PC-3 (cell line): ENCODE data around the gene RNF130. TPM values are rescaled to one million over a fixed set of nuclear protein-coding genes. Genes with fewer than 3 reads are reported as not detected.

Experiments
- ATAC-seq: fragments of 200-7000 bp; cut with Tn5 transposase; 2 replicates; pipeline ENCODE4 v1.9.1; 2020; ENCODE audit warnings: mild to moderate bottlenecking, moderate library complexity
- BruUV-seq: library from RNA; stranded (reverse); fragments of 400-500 nt; replicated peaks from 2 replicates; lab custom pipeline; 2021; lab: Mats Ljungman, UMichigan
- CTCF ChIA-PET: fragments of 300-600 bp; sonication (Branson Sonifier 250); formaldehyde crosslinking; loops from one replicate; lab custom pipeline; 2022; ENCODE audit warnings: antibody characterized with exemption; lab: Charles Lee
- POLR2A ChIA-PET: fragments of 300-600 bp; sonication (Branson Sonifier 250); formaldehyde crosslinking; loops from one replicate; lab custom pipeline; 2022; ENCODE audit warnings: antibody characterized with exemption; ENCODE audit not compliant: unreplicated experiment; lab: Charles Lee
- DNase-seq: peaks from one replicate; pipeline ENCODE4 v3.0.0-alpha.2; 2015
- H2AFZ ChIP-seq: fragments of 300-600 bp; sonication (generic); 2 replicates; pipeline ENCODE4 v1.6.0; 2016; ENCODE audit warnings: antibody characterized with exemption, low read length
- H3F3A ChIP-seq: fragments of 300-600 bp; sonication (generic); one replicate; pipeline ENCODE4 v1.6.0; 2017; ENCODE audit warnings: antibody characterized with exemption, low read length, control low read depth, mild to moderate bottlenecking; ENCODE audit not compliant: unreplicated experiment
- H3K27ac ChIP-seq: fragments of 300-600 bp; sonication (generic); 2 replicates; pipeline ENCODE4 v1.5.1; 2016; ENCODE audit warnings: mild to moderate bottlenecking, low read length
- H3K27me3 ChIP-seq: fragments of 300-600 bp; sonication (generic); 2 replicates; pipeline ENCODE4 v1.6.1; 2016; ENCODE audit warnings: low read length, mixed read lengths
- H3K36me3 ChIP-seq: fragments of 300-600 bp; sonication (generic); 2 replicates; pipeline ENCODE4 v1.6.1; 2016; ENCODE audit warnings: low read depth, mixed run types, low read length, mixed read lengths
- H3K4me1 ChIP-seq: fragments of 300-600 bp; sonication (generic); 2 replicates; pipeline ENCODE4 v1.5.1; 2016; ENCODE audit warnings: low read length; ENCODE audit not compliant: insufficient read depth
- H3K4me2 ChIP-seq: fragments of 300-600 bp; sonication (generic); 2 replicates; pipeline ENCODE4 v1.6.0; 2016; ENCODE audit warnings: low read length
- H3K4me3 ChIP-seq: fragments of 300-600 bp; sonication (generic); 2 replicates; pipeline ENCODE4 v1.5.1; 2016; ENCODE audit warnings: mild to moderate bottlenecking, low read length, mixed read lengths
- H3K79me2 ChIP-seq: fragments of 300-600 bp; sonication (generic); 2 replicates; pipeline ENCODE4 v1.6.1; 2017; ENCODE audit warnings: low read length, mixed read lengths
- H3K9ac ChIP-seq: fragments of 300-600 bp; sonication (generic); 2 replicates; pipeline ENCODE4 v1.6.0; 2016; ENCODE audit warnings: mild to moderate bottlenecking, low read length
- H3K9me2 ChIP-seq: fragments of 300-600 bp; sonication (generic); replicated peaks from 2 replicates; pipeline ENCODE4 v1.6.1; 2016; ENCODE audit warnings: mixed run types, low read length, mixed read lengths
- H3K9me3 ChIP-seq: fragments of 300-600 bp; sonication (generic); 2 replicates; pipeline ENCODE4 v1.6.1; 2016; ENCODE audit warnings: low read length, mixed read lengths
- H4K20me1 ChIP-seq: fragments of 300-600 bp; sonication (generic); 2 replicates; pipeline ENCODE4 v1.6.1; 2016; ENCODE audit warnings: low read length, mixed read lengths
- EZH2 ChIP-seq: fragments of 300-600 bp; sonication (generic); IDR thresholded peaks from one replicate; pipeline ENCODE4 v1.6.1; 2017; ENCODE audit warnings: antibody characterized with exemption, mild to moderate bottlenecking, low read length; ENCODE audit not compliant: unreplicated experiment
- EZH2phosphoT487 ChIP-seq: fragments of 300-600 bp; sonication (generic); IDR thresholded peaks from 2 replicates; pipeline ENCODE4 v1.6.1; 2018; ENCODE audit warnings: mild to moderate bottlenecking, antibody characterized with exemption, low read length, borderline replicate concordance
- intact Hi-C: fragments of 100-400 bp; cut with micrococcal nuclease; formaldehyde crosslinking; loops from 2 replicates; pipeline ENCODE4 v1.9.0; 2023
- total RNA-seq: library from RNA; depleted of rRNA; stranded (reverse); fragments of >200 nt; gene quantifications from 2 replicates; pipeline ENCODE4 v1.2.3, GENCODE V29; 2014
- TF ChIP-seq, protein P1 (sequence below): fragments of 300-600 bp; sonication (generic); conservative IDR thresholded peaks from 2 replicates; pipeline ENCODE4 v1.5.1; 2017; ENCODE audit warnings: antibody characterized with exemption, low read depth, mild to moderate bottlenecking, low read length

RNF130 gene
- total RNA-seq, 1 experiment from 2014 or later = 31.2 TPM

DNA sequence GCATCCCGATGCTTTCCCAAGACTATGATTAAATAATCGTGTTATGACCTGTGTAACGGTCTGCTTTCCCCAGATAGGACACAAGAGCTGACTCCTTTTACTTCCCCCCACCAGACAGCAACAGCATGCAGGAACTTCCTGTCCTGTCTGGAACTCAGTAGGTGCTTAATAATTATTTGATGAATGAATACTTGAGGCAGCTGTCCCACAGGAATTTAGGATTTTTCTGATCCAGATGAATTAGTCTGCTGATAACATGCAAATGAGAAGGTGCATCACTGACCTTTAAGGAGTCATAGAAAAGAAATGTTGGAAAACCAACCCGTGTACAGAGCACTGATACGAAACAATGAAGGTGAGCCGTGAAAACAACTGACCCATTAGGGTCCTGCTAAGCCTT lies 12.2 kb downstream of the RNF130 start:
- Histone ChIP-seq H3K4me2 (no peak overlapping the region), H3K9me2 (no peaks in the 10 kb centered on the region), H3K4me1 (peaks cover 11% of the 10 kb centered on the region), H4K20me1 (no peaks in the 10 kb centered on the region), H3K27ac (no peak overlapping the region), H3K27me3 (no peaks in the 10 kb centered on the region), H3F3A (no peaks in the 10 kb centered on the region), H3K9me3 (no peaks in the 10 kb centered on the region), H3K36me3 (no peaks in the 10 kb centered on the region), H3K79me2 (peaks cover 31% of the 10 kb centered on the region), H3K9ac (no peak overlapping the region), H3K4me3 (no peak overlapping the region), H2AFZ (no peak overlapping the region)
- intact Hi-C loops = no loop called here
- DNase-seq (no peak), ATAC-seq (no peak)
- BruUV-seq = no TSS peak
- TF ChIP-seq, protein P1, sequence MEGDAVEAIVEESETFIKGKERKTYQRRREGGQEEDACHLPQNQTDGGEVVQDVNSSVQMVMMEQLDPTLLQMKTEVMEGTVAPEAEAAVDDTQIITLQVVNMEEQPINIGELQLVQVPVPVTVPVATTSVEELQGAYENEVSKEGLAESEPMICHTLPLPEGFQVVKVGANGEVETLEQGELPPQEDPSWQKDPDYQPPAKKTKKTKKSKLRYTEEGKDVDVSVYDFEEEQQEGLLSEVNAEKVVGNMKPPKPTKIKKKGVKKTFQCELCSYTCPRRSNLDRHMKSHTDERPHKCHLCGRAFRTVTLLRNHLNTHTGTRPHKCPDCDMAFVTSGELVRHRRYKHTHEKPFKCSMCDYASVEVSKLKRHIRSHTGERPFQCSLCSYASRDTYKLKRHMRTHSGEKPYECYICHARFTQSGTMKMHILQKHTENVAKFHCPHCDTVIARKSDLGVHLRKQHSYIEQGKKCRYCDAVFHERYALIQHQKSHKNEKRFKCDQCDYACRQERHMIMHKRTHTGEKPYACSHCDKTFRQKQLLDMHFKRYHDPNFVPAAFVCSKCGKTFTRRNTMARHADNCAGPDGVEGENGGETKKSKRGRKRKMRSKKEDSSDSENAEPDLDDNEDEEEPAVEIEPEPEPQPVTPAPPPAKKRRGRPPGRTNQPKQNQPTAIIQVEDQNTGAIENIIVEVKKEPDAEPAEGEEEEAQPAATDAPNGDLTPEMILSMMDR = no peak
- TF ChIP-seq EZH2phosphoT487 = no peak
- no peak for TF ChIP-seq EZH2
- ChIA-PET CTCF (no interaction called here), POLR2A (no interaction called here)

DNA sequence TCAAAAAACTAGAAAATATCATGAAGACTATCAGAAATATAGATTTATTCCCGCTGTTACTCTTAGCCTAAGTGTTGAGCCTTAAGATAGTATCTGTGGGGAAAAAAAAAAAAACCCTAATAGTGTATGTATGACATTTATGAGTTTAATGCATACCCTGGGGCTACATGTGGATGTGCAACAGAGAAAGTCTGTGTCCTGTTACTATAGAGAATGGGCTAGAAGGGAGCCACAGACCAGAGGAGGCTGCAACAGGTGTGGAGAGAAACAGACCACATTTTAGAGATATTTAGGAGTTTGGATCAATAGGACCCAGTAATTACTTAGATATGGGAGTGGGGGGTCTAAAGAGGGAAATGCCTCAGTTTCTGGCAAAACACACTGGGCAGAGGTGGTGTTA lies 15.4 kb downstream of the RNF130 start:
- intact Hi-C loops = no loop called here
- H3K36me3 ChIP-seq = no peaks in the 10 kb centered on the region
- peaks cover 21% of the 10 kb centered on the region for H3K79me2 ChIP-seq
- no peaks in the 10 kb centered on the region for H3K9me3 ChIP-seq
- POLR2A ChIA-PET = no interaction called here
- H3K9ac ChIP-seq = no peak overlapping the region
- no peaks in the 10 kb centered on the region for H3K9me2 ChIP-seq
- BruUV-seq = no TSS peak
- CTCF ChIA-PET = no interaction called here
- H2AFZ ChIP-seq = no peak overlapping the region
- H3K27ac ChIP-seq = no peak overlapping the region
- ATAC-seq (no peak), DNase-seq (peak; percentile 8)
- no peaks in the 10 kb centered on the region for H3K27me3 ChIP-seq
- H3F3A ChIP-seq = no peaks in the 10 kb centered on the region
- H3K4me3 ChIP-seq = no peak overlapping the region
- peaks cover 11% of the 10 kb centered on the region for H3K4me1 ChIP-seq
- H3K4me2 ChIP-seq = peak overlapping the region; percentile 49; the same call in 1 of the 2 replicates
- no peaks in the 10 kb centered on the region for H4K20me1 ChIP-seq
- no peak for TF ChIP-seq EZH2phosphoT487
- TF ChIP-seq EZH2 = no peak
- TF ChIP-seq, protein P1 = no peak

DNA sequence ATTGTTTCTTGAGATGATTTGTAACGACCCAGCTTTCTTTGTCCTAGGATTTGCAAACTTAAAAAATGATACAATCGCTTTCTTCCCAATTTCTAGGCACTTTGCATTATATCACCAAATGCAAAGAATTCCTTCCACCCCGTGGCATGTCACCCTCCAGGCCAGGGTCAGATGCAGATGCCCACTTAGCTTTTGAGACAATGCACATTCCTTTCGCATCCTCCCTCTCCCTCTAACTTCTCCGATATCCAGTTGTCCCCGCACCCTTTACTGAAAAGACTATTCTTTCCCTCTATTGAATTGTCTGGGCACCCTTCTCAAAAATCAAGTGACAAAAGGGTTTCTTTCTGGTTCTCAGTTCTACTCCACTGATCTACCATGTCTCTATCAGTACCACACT lies 17.3 kb downstream of the RNF130 start:
- no peak overlapping the region for H3K9ac ChIP-seq
- ChIA-PET POLR2A (no interaction called here), CTCF (no interaction called here)
- no peak for TF ChIP-seq EZH2
- no peak for TF ChIP-seq EZH2phosphoT487
- TF ChIP-seq, protein P1 = no peak
- no peaks in the 10 kb centered on the region for H3K36me3 ChIP-seq
- no peak overlapping the region for H3K4me2 ChIP-seq
- H3F3A ChIP-seq = no peaks in the 10 kb centered on the region
- no peak for DNase-seq
- no peaks in the 10 kb centered on the region for H3K9me2 ChIP-seq
- no peak overlapping the region for H2AFZ ChIP-seq
- intact Hi-C loops = no loop called here
- ATAC-seq = no peak
- H3K79me2 ChIP-seq = peaks cover 21% of the 10 kb centered on the region
- H3K4me3 ChIP-seq = no peak overlapping the region
- no peaks in the 10 kb centered on the region for H3K27me3 ChIP-seq
- H3K27ac ChIP-seq = no peak overlapping the region
- H4K20me1 ChIP-seq = no peaks in the 10 kb centered on the region
- peaks cover 11% of the 10 kb centered on the region for H3K4me1 ChIP-seq
- no TSS peak for BruUV-seq
- H3K9me3 ChIP-seq = no peaks in the 10 kb centered on the region
